Superior temporal gyrus (tissue), 1 donor: Measurements from ENCODE around the gene SPAG6.

ENCODE experiments used
- DNase-seq: peaks from one replicate; pipeline ENCODE4 v3.0.0-alpha.2; 2016; ENCODE audit errors: extremely low spot score

Gene SPAG6

GRCh38 chr10:22460101-22460500 is 114.8 kb downstream of the SPAG6 start:
- no peak for DNase-seq

GRCh38 chr10:22460531-22461403 is 115.5 kb downstream of the SPAG6 start:
- no peak for DNase-seq

GRCh38 chr10:22461891-22462290 is 116.6 kb downstream of the SPAG6 start:
- DNase-seq = no peak

DNA sequence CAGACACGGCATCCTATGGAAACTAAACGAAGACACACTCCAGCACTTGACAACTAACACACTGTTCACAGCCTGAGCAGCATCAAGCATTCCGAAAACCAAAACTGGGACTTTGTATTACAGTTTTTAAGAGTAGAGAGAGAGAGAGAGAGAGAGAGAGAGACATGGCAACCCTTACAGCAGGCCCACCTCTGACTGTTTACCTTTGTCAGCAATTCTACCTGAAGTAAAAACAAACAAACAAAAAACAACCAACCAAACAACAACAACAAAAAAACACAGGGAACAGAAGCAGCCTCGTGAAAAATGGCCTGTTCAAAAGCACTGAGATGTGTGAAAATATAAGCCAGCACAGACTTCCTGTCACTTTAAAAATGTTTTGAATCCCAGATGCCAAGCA is 118.0 kb downstream of the SPAG6 start:
- DNase-seq = no peak

DNA sequence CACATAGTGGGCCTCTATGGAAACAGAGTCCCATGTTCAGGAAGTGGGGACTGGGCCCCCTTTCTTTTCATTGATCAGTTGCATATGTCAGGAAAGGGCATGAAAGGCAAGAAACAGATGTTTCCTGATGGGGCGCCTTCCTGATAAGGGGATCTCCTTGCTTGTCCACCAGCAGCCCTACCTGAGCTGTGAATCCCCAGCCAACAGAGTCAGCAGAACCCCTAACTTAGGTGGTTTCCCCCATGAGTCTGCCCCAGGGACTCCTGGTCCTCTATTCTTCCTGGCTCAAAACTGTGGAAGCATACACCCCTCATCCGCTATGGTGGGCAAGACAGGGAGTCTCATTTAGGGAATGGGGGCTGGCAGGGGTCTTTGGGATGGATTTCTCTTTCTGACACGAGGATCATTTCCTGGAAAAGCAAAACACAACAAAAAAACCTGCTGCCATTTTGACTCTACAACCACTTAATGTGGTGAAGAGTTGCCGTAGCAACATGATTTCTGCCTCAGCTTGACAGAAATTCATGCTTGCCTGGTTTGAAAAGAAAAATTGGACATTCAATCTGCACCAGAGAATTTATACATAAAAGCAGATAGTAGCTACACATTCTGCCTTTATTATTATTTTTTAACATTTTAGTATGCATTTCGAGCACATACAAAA is 119.8 kb downstream of the SPAG6 start:
- no peak for DNase-seq

DNA sequence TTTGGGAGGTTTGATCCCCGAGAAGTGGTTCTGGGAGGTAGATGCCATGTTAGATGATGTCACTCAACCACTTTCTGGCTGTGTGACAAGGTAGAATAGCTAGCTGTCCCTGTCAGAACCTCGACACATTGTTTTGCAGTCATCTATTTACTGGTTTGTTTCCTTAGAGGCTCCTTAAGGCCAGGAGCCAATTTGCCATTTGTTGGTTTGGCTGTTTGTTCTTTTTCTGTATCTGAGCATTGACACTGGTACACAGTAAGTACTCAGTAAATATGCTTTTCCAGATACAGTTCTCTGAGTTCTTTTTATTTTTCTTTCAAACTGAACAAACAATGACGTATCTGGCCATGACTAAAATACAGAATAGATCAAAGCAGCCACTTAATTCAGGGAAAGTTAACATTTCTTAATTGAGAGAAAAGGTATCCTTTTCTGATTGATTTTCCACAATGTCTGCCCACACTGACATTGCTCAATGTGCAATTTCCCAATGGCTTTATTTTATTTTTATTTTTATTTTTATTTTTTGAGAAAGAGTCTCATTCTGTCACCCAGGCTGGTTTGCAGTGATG is 121.6 kb downstream of the SPAG6 start:
- no peak for DNase-seq
